Nephron (organoid): ENCODE data around the gene SRRM2.

Experiments used
- H3K27ac Mint-ChIP-seq, 3 experiments: 2 replicates each; pipeline ENCODE4 v1.8.0; 2020; ENCODE audit warnings: mixed read lengths in 3 of 3, mild to moderate bottlenecking in 2 of 3, moderate library complexity in 1 of 3
- H3K27me3 Mint-ChIP-seq: 2 replicates; pipeline ENCODE4 v1.8.0; 2021; ENCODE audit warnings: low read depth, mild to moderate bottlenecking, moderate library complexity, mixed read lengths
- H3K36me3 Mint-ChIP-seq: 2 replicates; pipeline ENCODE4 v1.8.0; 2020; ENCODE audit warnings: low read depth, mixed read lengths
- H3K4me1 Mint-ChIP-seq: 2 replicates; pipeline ENCODE4 v1.8.0; 2020; ENCODE audit warnings: mixed read lengths
- H3K4me3 Mint-ChIP-seq, 3 experiments: 2 replicates each; pipeline ENCODE4 v1.8.0; 2020; ENCODE audit warnings: mild to moderate bottlenecking in 3 of 3, mixed read lengths in 3 of 3, moderate library complexity in 2 of 3
- H3K9me3 Mint-ChIP-seq: 2 replicates; pipeline ENCODE4 v1.8.0; 2020; ENCODE audit warnings: mixed read lengths
- TF ChIP-seq, protein P1 (sequence below), 3 experiments: fragments of 200-600 bp; sonication (generic); IDR thresholded peaks; one replicate each; pipeline ENCODE4 v1.5.0; 2021; ENCODE audit warnings: antibody characterized with exemption in 3 of 3; ENCODE audit not compliant: unreplicated experiment in 3 of 3

SRRM2 gene

DNA sequence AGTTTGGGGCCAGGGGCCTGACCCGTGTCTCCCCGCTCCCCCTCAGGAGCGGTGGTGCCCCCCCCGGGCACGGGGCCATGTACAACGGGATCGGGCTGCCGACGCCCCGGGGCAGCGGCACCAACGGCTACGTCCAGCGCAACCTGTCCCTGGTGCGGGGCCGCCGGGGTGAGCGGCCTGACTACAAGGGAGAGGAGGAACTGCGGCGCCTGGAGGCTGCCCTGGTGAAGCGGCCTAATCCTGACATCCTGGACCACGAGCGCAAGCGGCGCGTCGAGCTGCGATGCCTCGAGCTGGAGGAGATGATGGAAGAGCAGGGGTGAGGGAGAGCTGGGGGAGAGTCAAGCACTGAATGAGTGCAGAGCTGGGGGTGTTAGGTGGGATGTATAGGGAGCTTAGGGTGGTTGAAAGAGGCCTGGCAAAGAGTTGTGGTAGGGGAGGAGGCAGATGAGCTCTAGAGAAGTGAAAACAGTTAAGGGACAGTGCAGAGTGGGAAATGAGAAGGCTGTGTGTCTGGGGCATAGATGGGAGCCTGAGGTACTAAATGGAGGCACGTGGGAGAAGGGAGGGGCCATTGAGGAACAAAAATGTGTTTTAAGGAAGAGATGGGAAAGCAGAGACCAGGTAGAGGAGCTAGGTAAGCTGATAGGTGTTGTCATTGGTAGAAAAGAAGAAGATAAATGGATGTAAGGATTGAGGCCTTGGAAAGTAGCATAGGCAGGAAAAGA is 4.0 kb downstream of the SRRM2 start:
- Mint-ChIP-seq H3K4me3 (peak overlapping the region; percentile 7 to 55 (median 36)), H3K36me3 (peaks cover 74% of the 10 kb centered on the region), H3K27me3 (no peaks in the 10 kb centered on the region), H3K27ac (peak overlapping the region in 2 of 3 experiments; percentile 2 to 12), H3K9me3 (peaks cover 13% of the 10 kb centered on the region), H3K4me1 (peaks cover 41% of the 10 kb centered on the region)
- TF ChIP-seq, protein P1, sequence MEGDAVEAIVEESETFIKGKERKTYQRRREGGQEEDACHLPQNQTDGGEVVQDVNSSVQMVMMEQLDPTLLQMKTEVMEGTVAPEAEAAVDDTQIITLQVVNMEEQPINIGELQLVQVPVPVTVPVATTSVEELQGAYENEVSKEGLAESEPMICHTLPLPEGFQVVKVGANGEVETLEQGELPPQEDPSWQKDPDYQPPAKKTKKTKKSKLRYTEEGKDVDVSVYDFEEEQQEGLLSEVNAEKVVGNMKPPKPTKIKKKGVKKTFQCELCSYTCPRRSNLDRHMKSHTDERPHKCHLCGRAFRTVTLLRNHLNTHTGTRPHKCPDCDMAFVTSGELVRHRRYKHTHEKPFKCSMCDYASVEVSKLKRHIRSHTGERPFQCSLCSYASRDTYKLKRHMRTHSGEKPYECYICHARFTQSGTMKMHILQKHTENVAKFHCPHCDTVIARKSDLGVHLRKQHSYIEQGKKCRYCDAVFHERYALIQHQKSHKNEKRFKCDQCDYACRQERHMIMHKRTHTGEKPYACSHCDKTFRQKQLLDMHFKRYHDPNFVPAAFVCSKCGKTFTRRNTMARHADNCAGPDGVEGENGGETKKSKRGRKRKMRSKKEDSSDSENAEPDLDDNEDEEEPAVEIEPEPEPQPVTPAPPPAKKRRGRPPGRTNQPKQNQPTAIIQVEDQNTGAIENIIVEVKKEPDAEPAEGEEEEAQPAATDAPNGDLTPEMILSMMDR (IDR thresholded peaks at IDR 0.05; ENCODE audit: unreplicated experiment in 3 of 3) = no peak

DNA sequence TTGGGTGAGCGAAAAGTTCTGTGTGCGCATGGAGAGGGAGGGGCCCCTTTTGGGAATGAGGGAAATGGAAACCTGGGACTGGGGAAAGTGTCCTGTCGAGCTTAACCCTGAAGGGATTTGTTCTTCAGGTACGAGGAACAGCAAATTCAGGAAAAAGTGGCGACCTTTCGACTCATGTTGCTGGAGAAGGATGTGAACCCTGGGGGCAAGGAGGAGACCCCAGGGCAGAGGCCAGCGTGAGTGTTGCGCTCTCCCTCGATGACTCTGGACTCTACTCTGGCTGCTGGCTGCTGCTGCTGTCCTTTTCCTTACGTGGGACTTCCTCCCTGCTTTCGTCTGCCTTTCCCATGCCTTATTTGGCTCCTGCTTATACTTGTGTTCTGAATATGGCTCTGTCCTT is 4.9 kb downstream of the SRRM2 start:
- H3K9me3 Mint-ChIP-seq = peaks cover 19% of the 10 kb centered on the region
- TF ChIP-seq, protein P1 (IDR thresholded peaks at IDR 0.05; ENCODE audit: unreplicated experiment in 3 of 3) = no peak
- H3K27ac Mint-ChIP-seq = peak overlapping the region in 1 of 3 experiments; percentile 31
- H3K36me3 Mint-ChIP-seq = peaks cover 83% of the 10 kb centered on the region
- no peaks in the 10 kb centered on the region for H3K27me3 Mint-ChIP-seq
- peaks cover 37% of the 10 kb centered on the region for H3K4me1 Mint-ChIP-seq
- H3K4me3 Mint-ChIP-seq = peak overlapping the region; percentile 11 to 59 (median 54)

DNA sequence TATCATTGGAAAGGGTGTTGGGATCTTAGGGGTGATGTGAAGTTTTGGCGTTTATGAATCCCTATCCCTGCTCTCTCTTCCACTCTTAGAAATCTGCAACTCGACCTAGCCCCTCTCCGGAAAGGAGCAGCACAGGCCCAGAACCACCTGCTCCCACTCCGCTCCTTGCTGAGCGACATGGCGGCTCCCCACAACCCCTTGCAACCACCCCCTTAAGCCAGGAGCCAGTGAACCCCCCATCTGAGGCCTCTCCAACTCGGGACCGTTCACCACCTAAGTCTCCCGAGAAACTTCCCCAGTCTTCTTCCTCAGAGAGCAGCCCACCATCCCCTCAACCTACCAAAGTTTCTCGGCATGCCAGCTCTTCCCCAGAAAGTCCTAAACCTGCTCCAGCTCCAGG is 9.0 kb downstream of the SRRM2 start:
- Mint-ChIP-seq H3K4me1 (peaks cover 11% of the 10 kb centered on the region), H3K4me3 (no peak overlapping the region), H3K36me3 (peaks cover 100% of the 10 kb centered on the region), H3K27ac (no peak overlapping the region), H3K9me3 (peaks cover 37% of the 10 kb centered on the region), H3K27me3 (no peaks in the 10 kb centered on the region)
- TF ChIP-seq, protein P1 (IDR thresholded peaks at IDR 0.05; ENCODE audit: unreplicated experiment in 3 of 3) = no peak

DNA sequence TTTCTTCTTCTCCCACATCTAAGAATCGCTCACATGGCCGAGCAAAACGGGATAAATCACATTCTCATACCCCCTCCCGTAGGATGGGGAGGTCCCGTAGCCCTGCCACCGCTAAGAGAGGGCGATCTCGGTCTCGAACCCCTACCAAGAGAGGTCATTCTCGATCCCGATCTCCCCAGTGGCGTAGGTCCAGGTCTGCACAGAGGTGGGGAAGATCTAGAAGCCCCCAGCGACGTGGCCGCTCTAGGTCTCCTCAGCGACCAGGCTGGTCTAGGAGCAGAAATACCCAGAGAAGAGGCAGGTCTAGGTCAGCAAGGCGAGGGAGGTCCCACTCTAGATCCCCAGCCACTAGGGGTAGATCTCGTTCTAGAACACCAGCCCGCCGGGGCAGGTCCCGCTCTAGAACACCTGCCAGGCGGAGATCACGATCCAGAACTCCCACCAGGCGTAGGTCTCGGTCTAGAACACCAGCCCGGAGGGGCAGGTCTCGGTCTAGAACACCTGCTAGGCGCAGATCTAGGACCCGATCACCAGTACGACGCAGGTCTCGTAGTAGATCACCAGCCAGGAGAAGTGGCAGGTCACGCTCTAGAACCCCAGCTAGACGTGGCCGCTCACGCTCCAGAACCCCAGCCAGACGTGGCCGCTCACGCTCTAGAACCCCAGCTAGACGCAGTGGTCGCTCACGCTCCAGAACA is 9.6 kb downstream of the SRRM2 start:
- TF ChIP-seq, protein P1 (IDR thresholded peaks at IDR 0.05; ENCODE audit: unreplicated experiment in 3 of 3) = no peak
- peaks cover 40% of the 10 kb centered on the region for H3K9me3 Mint-ChIP-seq
- peaks cover 5% of the 10 kb centered on the region for H3K4me1 Mint-ChIP-seq
- H3K4me3 Mint-ChIP-seq = no peak overlapping the region
- no peaks in the 10 kb centered on the region for H3K27me3 Mint-ChIP-seq
- H3K36me3 Mint-ChIP-seq = peaks cover 100% of the 10 kb centered on the region
- no peak overlapping the region for H3K27ac Mint-ChIP-seq

DNA sequence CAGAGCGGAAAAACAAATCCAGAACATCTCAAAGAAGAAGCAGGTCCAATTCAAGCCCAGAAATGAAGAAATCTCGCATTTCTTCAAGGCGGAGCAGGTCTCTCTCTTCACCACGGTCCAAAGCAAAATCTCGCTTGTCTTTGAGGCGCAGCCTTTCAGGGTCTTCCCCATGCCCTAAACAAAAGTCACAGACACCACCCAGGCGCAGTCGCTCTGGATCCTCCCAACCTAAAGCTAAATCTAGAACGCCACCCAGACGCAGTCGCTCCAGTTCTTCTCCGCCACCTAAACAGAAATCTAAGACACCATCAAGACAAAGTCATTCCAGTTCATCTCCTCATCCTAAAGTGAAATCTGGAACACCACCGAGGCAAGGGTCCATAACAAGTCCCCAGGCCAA is 10.3 kb downstream of the SRRM2 start:
- Mint-ChIP-seq H3K27me3 (no peaks in the 10 kb centered on the region), H3K27ac (no peak overlapping the region), H3K36me3 (peaks cover 100% of the 10 kb centered on the region), H3K4me3 (no peak overlapping the region), H3K9me3 (peaks cover 40% of the 10 kb centered on the region), H3K4me1 (peaks cover under 1% of the 10 kb centered on the region)
- TF ChIP-seq, protein P1 (IDR thresholded peaks at IDR 0.05; ENCODE audit: unreplicated experiment in 3 of 3) = no peak
